GM12878 (cell line): Measurements from ENCODE around the gene COL5A3. TPM values are rescaled to one million over a fixed set of nuclear protein-coding genes. Genes with fewer than 3 reads are reported as not detected.
A peak's percentile ranks its signal among the peaks of the same experiment; 100 is the strongest.

Experiments
- ATAC-seq: fragments of 200-7000 bp; cut with Tn5 transposase; 3 replicates; pipeline ENCODE4 v1.9.1; 2020; ENCODE audit warnings: mild to moderate bottlenecking, moderate library complexity
- BruUV-seq: library from RNA; stranded (reverse); fragments of 400-500 nt; replicated peaks from 2 replicates; lab custom pipeline; 2021; lab: Mats Ljungman, UMichigan
- CTCF ChIA-PET: fragments of 300-600 bp; sonication (Branson Sonifier 250); formaldehyde crosslinking; extraction: SDS; loops from one replicate; lab custom pipeline; 2021; ENCODE audit warnings: inconsistent platforms; lab: Yijun Ruan, JAX
- POLR2A ChIA-PET: fragments of 350-600 bp; formaldehyde crosslinking; extraction: SDS; loops from one replicate; lab custom pipeline; 2021; ENCODE audit warnings: inconsistent platforms; lab: Charles Lee
- RAD21 ChIA-PET: fragments of 300-600 bp; sonication (Branson Sonifier 250); formaldehyde crosslinking; loops from one replicate; lab custom pipeline; 2023; ENCODE audit warnings: antibody characterized with exemption; ENCODE audit not compliant: unreplicated experiment; lab: Charles Lee
- SMC1A ChIA-PET: fragments of 300-600 bp; sonication (Branson Sonifier 250); formaldehyde crosslinking; loops from one replicate; lab custom pipeline; 2023; ENCODE audit not compliant: unreplicated experiment, uncharacterized antibody; lab: Charles Lee
- DNase-seq: peaks from one replicate; pipeline ENCODE4 v3.0.0-alpha.2; 2011; ENCODE audit warnings: low read depth, low spot score
- FAIRE-seq: peaks from 3 replicates; lab custom pipeline; 2011; peaks lifted over from hg19 to GRCh38; lab: Jason Lieb, UNC
- H2AFZ ChIP-seq: 2 replicates; pipeline ENCODE4 v1.6.0; 2011; ENCODE audit warnings: low read depth, low read length, control low read depth; ENCODE audit not compliant: control insufficient read depth
- H3K27ac ChIP-seq: 2 replicates; pipeline ENCODE4 v1.5.1; 2011; ENCODE audit warnings: control low read depth; ENCODE audit not compliant: control insufficient read depth, insufficient read depth
- H3K27me3 ChIP-seq, 2 experiments: replicated peaks in 1 of 2; 2 replicates each; pipeline versions ENCODE4 v1.6.0 to v1.6.1; 2011; ENCODE audit warnings: low read length in 1 of 2; ENCODE audit not compliant: control insufficient read depth in 2 of 2, insufficient read depth in 2 of 2
- H3K36me3 ChIP-seq, 2 experiments: 2 replicates each; pipeline ENCODE4 v1.5.1; 2011; ENCODE audit warnings: low read length in 1 of 2; ENCODE audit not compliant: control insufficient read depth in 2 of 2, insufficient read depth in 2 of 2
- H3K4me1 ChIP-seq: 2 replicates; pipeline ENCODE4 v1.6.1; 2011; ENCODE audit warnings: mild to moderate bottlenecking, low read length, moderate library complexity, mixed read lengths; ENCODE audit not compliant: control insufficient read depth, insufficient read depth
- H3K4me2 ChIP-seq: 2 replicates; pipeline ENCODE4 v1.6.0; 2011; ENCODE audit warnings: control low read depth; ENCODE audit not compliant: control insufficient read depth, insufficient read depth
- H3K4me3 ChIP-seq: fragments of 200-600 bp; sonication (generic); 2 replicates; pipeline ENCODE4 v1.5.1; 2016
- H3K79me2 ChIP-seq: 2 replicates; pipeline ENCODE4 v1.6.0; 2011; ENCODE audit warnings: low read length; ENCODE audit not compliant: control insufficient read depth, insufficient read depth
- H3K9ac ChIP-seq: 2 replicates; pipeline ENCODE4 v1.8.0; 2011; ENCODE audit warnings: low read length, control low read depth, mixed read lengths; ENCODE audit not compliant: control insufficient read depth, insufficient read depth
- H3K9me3 ChIP-seq: replicated peaks from 3 replicates; pipeline ENCODE4 v1.5.1; 2011; ENCODE audit warnings: mild to moderate bottlenecking, low read length; ENCODE audit not compliant: control insufficient read depth, insufficient read depth
- H4K20me1 ChIP-seq: 2 replicates; pipeline ENCODE4 v1.6.0; 2011; ENCODE audit not compliant: control insufficient read depth, insufficient read depth
- BCL11A ChIP-seq: IDR thresholded peaks from 2 replicates; pipeline ENCODE4 v1.6.1; 2011; ENCODE audit warnings: low read depth, low read length
- CTCF ChIP-seq, 3 experiments: IDR thresholded peaks in 2 of 3; conservative IDR thresholded peaks in 1 of 3; 2 replicates each; pipeline ENCODE4 v1.5.1; 2011; ENCODE audit warnings: low read depth in 3 of 3, low read length in 3 of 3, mild to moderate bottlenecking in 3 of 3, control low read depth in 2 of 3, moderate library complexity in 2 of 3, inconsistent platforms in 1 of 3, mixed read lengths in 1 of 3; ENCODE audit not compliant: control insufficient read depth in 2 of 3, insufficient read depth in 1 of 3; ENCODE audit errors: extremely low read depth in 1 of 3
- DPF2 ChIP-seq: fragments of 450-650 bp; IDR thresholded peaks from 2 replicates; pipeline ENCODE4 v1.6.1; 2017; ENCODE audit warnings: mild to moderate bottlenecking
- ESRRA ChIP-seq: IDR thresholded peaks from 2 replicates; pipeline ENCODE4 v1.6.1; 2012; ENCODE audit warnings: mild to moderate bottlenecking, low read length, improper control_type of control experiment
- EZH2 ChIP-seq: IDR thresholded peaks from 2 replicates; pipeline ENCODE4 v1.6.1; 2012; ENCODE audit warnings: low read depth, mild to moderate bottlenecking, control low read depth, inconsistent platforms, low read length, borderline replicate concordance; ENCODE audit not compliant: control insufficient read depth
- MTA2 ChIP-seq: fragments of 450-650 bp; IDR thresholded peaks from 2 replicates; pipeline ENCODE4 v1.6.1; 2016; ENCODE audit warnings: low read depth, mild to moderate bottlenecking, moderate library complexity
- TAF1 ChIP-seq: IDR thresholded peaks from 2 replicates; pipeline ENCODE4 v1.6.1; 2011; ENCODE audit warnings: mild to moderate bottlenecking, low read depth, low read length, borderline replicate concordance
- WGBS: methylation state at CpG from one replicate; pipeline ENCODE4 v1.1.6; 2016; ENCODE audit warnings: low lambda C conversion rate; ENCODE audit not compliant: insufficient replicate concordance, insufficient coverage; ENCODE audit errors: missing lambda C conversion rate; 5-methylcytosine and 5-hydroxymethylcytosine counted together
- in situ Hi-C: fragments of 300-500 bp; cut with MboI; formaldehyde crosslinking; loops from 9 replicates; pipeline ENCODE4 v1.14.3; 2018; ENCODE audit warnings: mixed read lengths
- intact Hi-C: fragments of 100-400 bp; cut with micrococcal nuclease; formaldehyde crosslinking; loops from one replicate; pipeline ENCODE4 v1.14.2; 2022; ENCODE audit not compliant: unreplicated experiment
- polyA plus RNA-seq, 11 experiments: library from polyadenylated mRNA; depleted of rRNA in 4 of 11; unstranded in 6 of 11; stranded (reverse) in 5 of 11; fragments of >200 nt; fragmentation: Nextera tagmentation in 4 of 11; fragmentation: Illumina TruSeq in 1 of 11; extraction: Ambion mirVana in 4 of 11; extraction: Trizol in 1 of 11; gene quantifications; 1 replicate in 1 of 11; 2 replicates in 10 of 11; pipeline versions ENCODE4 v1.2.1 to v1.2.3, GENCODE V29; 2011 to 2016; ENCODE audit warnings: inconsistent platforms in 2 of 11, missing spikeins in 2 of 11, low read depth in 1 of 11
- total RNA-seq, 4 experiments: library from RNA; depleted of rRNA in 3 of 4; stranded (reverse); fragments of >200 nt in 3 of 4; fragmentation: Illumina TruSeq in 1 of 4; extraction: Trizol in 1 of 4; gene quantifications; 2 replicates each; pipeline versions ENCODE4 v1.2.1 to v1.2.3, GENCODE V29; 2013 to 2021
- TF ChIP-seq, protein P1 (sequence below): fragments of 450-650 bp; IDR thresholded peaks from 2 replicates; pipeline ENCODE4 v1.6.1; 2017; ENCODE audit warnings: low read depth, mild to moderate bottlenecking, moderate library complexity

The COL5A3 gene
- total and polyA plus RNA-seq, 10 of the 15 experiments (the other 5 are each of a cell fraction or from before 2014, with no cell fraction given): under 0.01 to 8.3 (median 0.10) TPM; not detected in 2

DNA sequence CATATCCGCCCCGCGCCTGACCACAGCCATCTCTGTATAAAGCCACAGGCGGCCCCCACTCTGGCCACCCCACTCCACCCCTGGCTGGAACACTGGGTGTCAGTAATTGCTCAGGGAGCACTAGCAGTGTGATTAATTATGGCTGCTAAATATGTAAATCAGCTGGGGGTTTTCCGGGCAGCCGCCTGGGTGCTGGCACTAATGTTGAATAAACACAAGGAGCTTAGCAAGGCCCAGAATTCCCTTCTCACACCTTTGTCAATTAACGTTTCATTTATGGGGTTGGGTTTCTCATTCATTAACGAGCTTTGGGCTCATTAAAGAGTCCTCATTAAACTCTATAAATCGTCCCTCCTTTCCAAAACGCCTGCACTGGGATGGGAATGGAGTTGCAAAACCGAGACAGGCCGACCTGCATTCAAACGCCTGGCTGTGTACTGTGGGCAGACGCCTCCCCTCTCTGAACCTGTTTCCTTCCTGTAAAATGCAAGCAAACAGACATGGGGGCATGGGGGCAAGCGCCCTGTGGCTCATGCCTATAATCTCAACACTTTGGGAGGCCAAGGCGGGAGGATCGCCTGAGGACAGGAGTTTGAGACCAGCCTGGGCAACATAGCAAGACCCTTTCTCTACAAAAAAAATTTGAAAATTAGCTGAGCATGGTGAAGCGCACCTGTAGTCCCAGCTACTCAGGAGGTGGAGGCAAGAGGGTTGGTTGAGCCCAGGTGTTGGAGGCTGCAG is 56.3 kb downstream of the COL5A3 start:
- no peak overlapping the region for H3K4me3 ChIP-seq
- H3K79me2 ChIP-seq: no peaks in the 10 kb centered on the region
- intact Hi-C loops (no loop called here), in situ Hi-C loops (no loop called here)
- no peak overlapping the region for H3K4me2 ChIP-seq
- H3K9me3 ChIP-seq: no peaks in the 10 kb centered on the region
- no peaks in the 10 kb centered on the region for H3K36me3 ChIP-seq
- no peak overlapping the region for H3K27ac ChIP-seq
- no peak for FAIRE-seq
- ChIA-PET RAD21 (interaction anchor here (1.2 kb wide), 1 partner anchor 158 kb away, joined by 4 read pairs; the partner anchor contains the start of gene P2RY11), SMC1A (interaction anchor here (0.9 to 1.2 kb wide), 4 partner anchors 22 to 73 kb away, joined by 3 to 4 read pairs (median 4); no protein-coding TSS in a partner anchor), POLR2A (interaction anchor here (0.6 kb wide), 1 partner anchor 46 kb away, joined by 3 read pairs; no protein-coding TSS in a partner anchor), CTCF (interaction anchor here (0.6 to 1.8 kb wide), 4 partner anchors 23 to 158 kb away, joined by 3 to 12 read pairs (median 4); no protein-coding TSS in a partner anchor)
- 23% methylated on average over 18 of the region's 18 CpGs for WGBS
- H2AFZ ChIP-seq: no peak overlapping the region
- no TSS peak for BruUV-seq
- 0 out of 6 replicates have a peak, but pooled peaks of 1 of the 3 experiments have one; percentile 3 for TF ChIP-seq CTCF (IDR thresholded peaks at IDR 0.05 in 2 of 3, conservative IDR thresholded peaks at IDR 0.05 in 1 of 3; ENCODE audit: control insufficient read depth in 2 of 3, extremely low read depth in 1 of 3, insufficient read depth in 1 of 3, low read depth in 3 of 3, low read length in 3 of 3)
- TF ChIP-seq EZH2: no peak
- TF ChIP-seq, protein P1, sequence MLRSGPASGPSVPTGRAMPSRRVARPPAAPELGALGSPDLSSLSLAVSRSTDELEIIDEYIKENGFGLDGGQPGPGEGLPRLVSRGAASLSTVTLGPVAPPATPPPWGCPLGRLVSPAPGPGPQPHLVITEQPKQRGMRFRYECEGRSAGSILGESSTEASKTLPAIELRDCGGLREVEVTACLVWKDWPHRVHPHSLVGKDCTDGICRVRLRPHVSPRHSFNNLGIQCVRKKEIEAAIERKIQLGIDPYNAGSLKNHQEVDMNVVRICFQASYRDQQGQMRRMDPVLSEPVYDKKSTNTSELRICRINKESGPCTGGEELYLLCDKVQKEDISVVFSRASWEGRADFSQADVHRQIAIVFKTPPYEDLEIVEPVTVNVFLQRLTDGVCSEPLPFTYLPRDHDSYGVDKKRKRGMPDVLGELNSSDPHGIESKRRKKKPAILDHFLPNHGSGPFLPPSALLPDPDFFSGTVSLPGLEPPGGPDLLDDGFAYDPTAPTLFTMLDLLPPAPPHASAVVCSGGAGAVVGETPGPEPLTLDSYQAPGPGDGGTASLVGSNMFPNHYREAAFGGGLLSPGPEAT: 0 out of 2 replicates have a peak, but pooled peaks have one; percentile 31
- no peak for TF ChIP-seq ESRRA
- TF ChIP-seq BCL11A: no peak
- TF ChIP-seq DPF2: 0 out of 2 replicates have a peak, but pooled peaks have one; percentile 20
- peak; percentile 92 for TF ChIP-seq MTA2
- no peak for TF ChIP-seq TAF1
- no peaks in the 10 kb centered on the region; a peak in 1 of 4 replicates for H3K27me3 ChIP-seq
- no peak; the same call in 1 of the 3 replicates for ATAC-seq
- no peaks in the 10 kb centered on the region for H4K20me1 ChIP-seq
- no peak for DNase-seq
- H3K9ac ChIP-seq: no peak overlapping the region
- no peaks in the 10 kb centered on the region for H3K4me1 ChIP-seq
